BLaER1 (cell line): Measurements from ENCODE around the gene NAPA.
"Not testable (repeated sequence)": the region's sequence is repeated elsewhere in the genome, so short reads cannot be mapped to it uniquely, and the experiment has no call there.

ENCODE experiments used
- H3K27ac ChIP-seq: shearing (Covaris generic); formaldehyde crosslinking; 2 replicates; pipeline ENCODE4 v1.8.1; 2022
- H3K27me3 ChIP-seq: shearing (Covaris generic); formaldehyde crosslinking; 2 replicates; pipeline ENCODE4 v1.8.1; 2022
- H3K36me3 ChIP-seq: shearing (Covaris generic); formaldehyde crosslinking; 2 replicates; pipeline ENCODE4 v1.8.1; 2022
- H3K4me1 ChIP-seq: shearing (Covaris generic); formaldehyde crosslinking; 2 replicates; pipeline ENCODE4 v1.8.1; 2022
- H3K4me2 ChIP-seq: shearing (Covaris generic); formaldehyde crosslinking; 2 replicates; pipeline ENCODE4 v1.8.1; 2022
- H3K4me3 ChIP-seq: shearing (Covaris generic); formaldehyde crosslinking; 2 replicates; pipeline ENCODE4 v1.8.1; 2022
- H3K9ac ChIP-seq: shearing (Covaris generic); formaldehyde crosslinking; 2 replicates; pipeline ENCODE4 v1.8.1; 2022
- H3K9me3 ChIP-seq: shearing (Covaris generic); formaldehyde crosslinking; 2 replicates; pipeline ENCODE4 v1.8.1; 2022
- H4K20me1 ChIP-seq: shearing (Covaris generic); formaldehyde crosslinking; 2 replicates; pipeline ENCODE4 v1.8.1; 2022
- Cebpa-rat ChIP-seq: shearing (Covaris generic); IDR thresholded peaks from 2 replicates; pipeline ENCODE4 v1.8.1; 2022

NAPA gene

GRCh38 chr19:47489072-47489914 is 25.6 kb downstream of the NAPA start:
- Histone ChIP-seq H3K9me3 (no peaks in the 10 kb centered on the region), H3K9ac (no peak overlapping the region), H3K27me3 (no peaks in the 10 kb centered on the region), H4K20me1 (peaks cover 12% of the 10 kb centered on the region), H3K4me1 (peaks cover 61% of the 10 kb centered on the region), H3K27ac (0 out of 2 replicates have a peak overlapping the region, but pooled peaks have one; percentile 9), H3K4me2 (no peak overlapping the region), H3K4me3 (no peak overlapping the region), H3K36me3 (peaks cover 51% of the 10 kb centered on the region)
- TF ChIP-seq Cebpa-rat, result no peak

GRCh38 chr19:47487551-47488515 is 27.0 kb downstream of the NAPA start:
- peaks cover 37% of the 10 kb centered on the region for H3K36me3 ChIP-seq

GRCh38 chr19:47486900-47487299 is 28.0 kb downstream of the NAPA start:
- Histone ChIP-seq H3K27ac (peak overlapping the region; percentile 65), H3K4me3 (peak overlapping the region; percentile 44; the same call in 1 of the 2 replicates), H3K4me2 (peak overlapping the region; percentile 91), H3K9me3 (no peaks in the 10 kb centered on the region), H3K9ac (peak overlapping the region; percentile 53), H4K20me1 (no peaks in the 10 kb centered on the region), H3K36me3 (peaks cover 28% of the 10 kb centered on the region), H3K4me1 (peaks cover 54% of the 10 kb centered on the region), H3K27me3 (no peaks in the 10 kb centered on the region)
- no peak for TF ChIP-seq Cebpa-rat

More at GRCh38 chr19:47487551-47488515, 27.0 kb downstream of the NAPA start:
- peak overlapping the region; percentile 53 for H3K9ac ChIP-seq
- H3K27ac ChIP-seq, result peak overlapping the region; percentile 65
- peak overlapping the region; percentile 91 for H3K4me2 ChIP-seq
- no peaks in the 10 kb centered on the region for H4K20me1 ChIP-seq
- TF ChIP-seq Cebpa-rat, result no peak
- H3K4me1 ChIP-seq, result peaks cover 55% of the 10 kb centered on the region
- H3K27me3 ChIP-seq, result no peaks in the 10 kb centered on the region
- no peaks in the 10 kb centered on the region for H3K9me3 ChIP-seq
- peak overlapping the region; percentile 44; the same call in 1 of the 2 replicates for H3K4me3 ChIP-seq

GRCh38 chr19:47486220-47486619 is 28.6 kb downstream of the NAPA start:
- Histone ChIP-seq H3K27ac (peak overlapping the region; percentile 65), H3K36me3 (peaks cover 21% of the 10 kb centered on the region), H3K4me3 (0 out of 2 replicates have a peak overlapping the region, but pooled peaks have one; percentile 44), H3K4me1 (peaks cover 54% of the 10 kb centered on the region), H3K4me2 (peak overlapping the region; percentile 91)
- H3K27me3 ChIP-seq, H3K9me3 ChIP-seq, H4K20me1 ChIP-seq, H3K9ac ChIP-seq: not testable (repeated sequence)

- peak overlapping the region; percentile 91 for H3K4me2 ChIP-seq
- H3K27ac ChIP-seq, result peak overlapping the region; percentile 95; the same call in 1 of the 2 replicates
Observed at GRCh38 chr19:47485210-47485609, 29.7 kb downstream of the NAPA start.

GRCh38 chr19:47483800-47484690 is 30.8 kb downstream of the NAPA start, which contains the start of gene KPTN:
Gene KPTN (minus strand): TSS chr19:47484219. CDS start chr19:47484160, 59 bp downstream.
- no peak for TF ChIP-seq Cebpa-rat
- Histone ChIP-seq H3K9ac (peak within 1 kb of the TSS; percentile 92), H3K36me3 (peaks cover 3% of the 10 kb centered on the region; the same call in 1 of the 2 replicates), H4K20me1 (no peaks in the 10 kb centered on the region), H3K27ac (peak within 1 kb of the TSS; percentile 95), H3K4me1 (peaks cover 54% of the 10 kb centered on the region), H3K4me2 (peak within 1 kb of the TSS; percentile 91), H3K4me3 (peak within 1 kb of the TSS; percentile 73), H3K27me3 (no peaks in the 10 kb centered on the region), H3K9me3 (no peaks in the 10 kb centered on the region)

More at GRCh38 chr19:47485210-47485609, 29.7 kb downstream of the NAPA start:
- H3K27me3 ChIP-seq, result no peaks in the 10 kb centered on the region
- H4K20me1 ChIP-seq, result no peaks in the 10 kb centered on the region
- peak overlapping the region; percentile 73 for H3K4me3 ChIP-seq
- H3K9ac ChIP-seq, result peak overlapping the region; percentile 92; the same call in 1 of the 2 replicates
- peaks cover 14% of the 10 kb centered on the region for H3K36me3 ChIP-seq
- H3K9me3 ChIP-seq, result no peaks in the 10 kb centered on the region
- TF ChIP-seq Cebpa-rat, result no peak
- peaks cover 54% of the 10 kb centered on the region for H3K4me1 ChIP-seq

- no peaks in the 10 kb centered on the region for H3K9me3 ChIP-seq
- TF ChIP-seq Cebpa-rat, result no peak
- no peaks in the 10 kb centered on the region for H3K27me3 ChIP-seq
- no peak overlapping the region for H3K9ac ChIP-seq
- H3K4me1 ChIP-seq, result peaks cover 45% of the 10 kb centered on the region
- peak overlapping the region; percentile 91 for H3K4me2 ChIP-seq
- no peaks in the 10 kb centered on the region for H3K36me3 ChIP-seq
- no peak overlapping the region for H3K27ac ChIP-seq
- peak overlapping the region; percentile 73 for H3K4me3 ChIP-seq
- H4K20me1 ChIP-seq, result no peaks in the 10 kb centered on the region
Observed at GRCh38 chr19:47483200-47483599, 31.7 kb downstream of the NAPA start.

GRCh38 chr19:47481460-47482052 is 33.3 kb downstream of the NAPA start:
- Histone ChIP-seq H3K9ac (no peak overlapping the region), H3K27me3 (no peaks in the 10 kb centered on the region), H3K36me3 (no peaks in the 10 kb centered on the region), H3K4me2 (no peak overlapping the region), H4K20me1 (no peaks in the 10 kb centered on the region), H3K4me1 (peaks cover 30% of the 10 kb centered on the region), H3K27ac (no peak overlapping the region), H3K9me3 (no peaks in the 10 kb centered on the region), H3K4me3 (no peak overlapping the region)
- no peak for TF ChIP-seq Cebpa-rat
